Memory B cell (primary cell): ENCODE results near the gene MEI4.
"Not testable (repeated sequence)": the region's sequence is repeated elsewhere in the genome, so short reads cannot be mapped to it uniquely, and the experiment has no call there.

Experiments
- ATAC-seq: fragments of 150-1000 bp; cut with Tn5 transposase; 2 replicates; pipeline ENCODE4 v1.10.0; 2021; ENCODE audit warnings: low read depth, mild to moderate bottlenecking, moderate library complexity
- DNase-seq, 2 donors: peaks; one replicate each; pipeline ENCODE4 v3.0.0; 2022; ENCODE audit warnings: low spot score in 2 of 2
- H3K27ac Mint-ChIP-seq: one replicate; pipeline ENCODE4 v1.8.0; 2022; ENCODE audit warnings: mild to moderate bottlenecking, moderate library complexity, mixed read lengths
- H3K27me3 Mint-ChIP-seq: one replicate; pipeline ENCODE4 v1.8.0; 2022; ENCODE audit warnings: mixed read lengths
- H3K36me3 Mint-ChIP-seq: one replicate; pipeline ENCODE4 v1.8.0; 2022; ENCODE audit warnings: mild to moderate bottlenecking, mixed read lengths
- H3K4me1 Mint-ChIP-seq: one replicate; pipeline ENCODE4 v1.8.0; 2022; ENCODE audit warnings: mixed read lengths
- H3K4me3 Mint-ChIP-seq: one replicate; pipeline ENCODE4 v1.8.0; 2022; ENCODE audit warnings: mild to moderate bottlenecking, moderate library complexity, mixed read lengths
- H3K9me3 Mint-ChIP-seq: one replicate; pipeline ENCODE4 v1.8.0; 2022; ENCODE audit warnings: mixed read lengths

Gene MEI4

GRCh38 chr6:77814119-77814518 lies 161.3 kb downstream of the MEI4 start:
- Mint-ChIP-seq H3K4me1 (no peaks in the 10 kb centered on the region), H3K27me3 (no peaks in the 10 kb centered on the region), H3K4me3 (no peak overlapping the region), H3K27ac (no peak overlapping the region), H3K9me3 (no peaks in the 10 kb centered on the region), H3K36me3 (no peaks in the 10 kb centered on the region)
- ATAC-seq = no peak
- no peak for DNase-seq

- DNase-seq (no peak), ATAC-seq (no peak)
- Mint-ChIP-seq H3K4me1 (no peaks in the 10 kb centered on the region), H3K36me3 (no peaks in the 10 kb centered on the region), H3K9me3 (peaks cover under 1% of the 10 kb centered on the region), H3K4me3 (no peak overlapping the region), H3K27ac (no peak overlapping the region), H3K27me3 (no peaks in the 10 kb centered on the region)
These were observed 162.7 kb downstream of the MEI4 start for GRCh38 chr6:77815531-77815930.

GRCh38 chr6:77816766-77817270 lies 164.0 kb downstream of the MEI4 start:
- H3K27me3 Mint-ChIP-seq = no peaks in the 10 kb centered on the region
- H3K4me1 Mint-ChIP-seq = no peaks in the 10 kb centered on the region
- ATAC-seq (no peak), DNase-seq (no peak)
- H3K4me3 Mint-ChIP-seq = no peak overlapping the region
- no peaks in the 10 kb centered on the region for H3K36me3 Mint-ChIP-seq
- peaks cover 1% of the 10 kb centered on the region for H3K9me3 Mint-ChIP-seq
- no peak overlapping the region for H3K27ac Mint-ChIP-seq

- H3K4me1 Mint-ChIP-seq = no peaks in the 10 kb centered on the region
- no peaks in the 10 kb centered on the region for H3K27me3 Mint-ChIP-seq
- peaks cover 1% of the 10 kb centered on the region for H3K9me3 Mint-ChIP-seq
- no peaks in the 10 kb centered on the region for H3K36me3 Mint-ChIP-seq
- ATAC-seq (no peak), DNase-seq (no peak)
- no peak overlapping the region for H3K27ac Mint-ChIP-seq
- H3K4me3 Mint-ChIP-seq = no peak overlapping the region
These were observed 169.4 kb downstream of the MEI4 start for GRCh38 chr6:77822265-77822664.

GRCh38 chr6:77825204-77825603 lies 172.4 kb downstream of the MEI4 start:
- DNase-seq = no peak
- Mint-ChIP-seq H3K27ac (no peak overlapping the region), H3K4me3 (no peak overlapping the region), H3K4me1 (no peaks in the 10 kb centered on the region), H3K9me3 (peaks cover 1% of the 10 kb centered on the region), H3K36me3 (no peaks in the 10 kb centered on the region), H3K27me3 (no peaks in the 10 kb centered on the region)
- ATAC-seq = no peak

GRCh38 chr6:77829736-77830135 lies 176.9 kb downstream of the MEI4 start:
- Mint-ChIP-seq H3K4me1 (no peaks in the 10 kb centered on the region), H3K27ac (no peak overlapping the region), H3K36me3 (no peaks in the 10 kb centered on the region), H3K9me3 (peaks cover 2% of the 10 kb centered on the region), H3K4me3 (no peak overlapping the region), H3K27me3 (no peaks in the 10 kb centered on the region)
- DNase-seq = no peak
- ATAC-seq = no peak

- not testable (repeated sequence) for DNase-seq, H3K4me1 Mint-ChIP-seq, H3K36me3 Mint-ChIP-seq, H3K27me3 Mint-ChIP-seq, H3K9me3 Mint-ChIP-seq, H3K4me3 Mint-ChIP-seq, H3K27ac Mint-ChIP-seq, ATAC-seq
These were observed 180.9 kb downstream of the MEI4 start for GRCh38 chr6:77833749-77834148.

GRCh38 chr6:77834591-77834996 lies 181.8 kb downstream of the MEI4 start:
- Mint-ChIP-seq H3K4me1 (no peaks in the 10 kb centered on the region), H3K4me3 (no peak overlapping the region), H3K27ac (no peak overlapping the region), H3K27me3 (no peaks in the 10 kb centered on the region), H3K9me3 (peaks cover 2% of the 10 kb centered on the region), H3K36me3 (no peaks in the 10 kb centered on the region)
- ATAC-seq (no peak), DNase-seq (no peak)

- Mint-ChIP-seq H3K4me3 (no peak overlapping the region), H3K9me3 (no peaks in the 10 kb centered on the region), H3K36me3 (no peaks in the 10 kb centered on the region), H3K27me3 (no peaks in the 10 kb centered on the region), H3K27ac (no peak overlapping the region), H3K4me1 (no peaks in the 10 kb centered on the region)
- DNase-seq (no peak), ATAC-seq (no peak)
These were observed 184.4 kb downstream of the MEI4 start for GRCh38 chr6:77837034-77837784.

GRCh38 chr6:77839292-77839691 lies 186.5 kb downstream of the MEI4 start:
- no peak for ATAC-seq
- H3K9me3 Mint-ChIP-seq = no peaks in the 10 kb centered on the region

GRCh38 chr6:77844822-77845221 lies 192.0 kb downstream of the MEI4 start:
- H3K4me1 Mint-ChIP-seq = no peaks in the 10 kb centered on the region
- H3K36me3 Mint-ChIP-seq = no peaks in the 10 kb centered on the region
- H3K27me3 Mint-ChIP-seq = no peaks in the 10 kb centered on the region
- no peak for ATAC-seq
- H3K9me3 Mint-ChIP-seq = no peaks in the 10 kb centered on the region
- H3K4me3 Mint-ChIP-seq = no peak overlapping the region
- no peak overlapping the region for H3K27ac Mint-ChIP-seq
- no peak for DNase-seq

More at GRCh38 chr6:77839292-77839691, 186.5 kb downstream of the MEI4 start:
- H3K27me3 Mint-ChIP-seq = no peaks in the 10 kb centered on the region
- DNase-seq = no peak
- no peaks in the 10 kb centered on the region for H3K4me1 Mint-ChIP-seq
- H3K4me3 Mint-ChIP-seq = no peak overlapping the region
- no peak overlapping the region for H3K27ac Mint-ChIP-seq
- H3K36me3 Mint-ChIP-seq = no peaks in the 10 kb centered on the region

- ATAC-seq (no peak), DNase-seq (no peak)
- Mint-ChIP-seq H3K4me3 (no peak overlapping the region), H3K27me3 (no peaks in the 10 kb centered on the region), H3K9me3 (peaks cover 1% of the 10 kb centered on the region), H3K27ac (no peak overlapping the region), H3K36me3 (no peaks in the 10 kb centered on the region), H3K4me1 (no peaks in the 10 kb centered on the region)
These were observed 200.6 kb downstream of the MEI4 start for GRCh38 chr6:77853401-77853800.

GRCh38 chr6:77856391-77856790 lies 203.6 kb downstream of the MEI4 start:
- no peaks in the 10 kb centered on the region for H3K4me1 Mint-ChIP-seq
- ATAC-seq = no peak
- DNase-seq = no peak
- peaks cover 6% of the 10 kb centered on the region for H3K9me3 Mint-ChIP-seq
- H3K36me3 Mint-ChIP-seq = no peaks in the 10 kb centered on the region
- no peak overlapping the region for H3K27ac Mint-ChIP-seq
- no peaks in the 10 kb centered on the region for H3K27me3 Mint-ChIP-seq
- H3K4me3 Mint-ChIP-seq = no peak overlapping the region

- H3K27me3 Mint-ChIP-seq = no peaks in the 10 kb centered on the region
- no peak overlapping the region for H3K27ac Mint-ChIP-seq
- H3K36me3 Mint-ChIP-seq = no peaks in the 10 kb centered on the region
- ATAC-seq (no peak), DNase-seq (no peak)
- H3K4me1 Mint-ChIP-seq = no peaks in the 10 kb centered on the region
- H3K9me3 Mint-ChIP-seq = peaks cover 6% of the 10 kb centered on the region
- H3K4me3 Mint-ChIP-seq = no peak overlapping the region
These were observed 204.6 kb downstream of the MEI4 start for GRCh38 chr6:77857421-77857820.

- Mint-ChIP-seq H3K4me1 (no peaks in the 10 kb centered on the region), H3K27ac (no peak overlapping the region), H3K27me3 (no peaks in the 10 kb centered on the region), H3K36me3 (no peaks in the 10 kb centered on the region), H3K9me3 (peaks cover 3% of the 10 kb centered on the region), H3K4me3 (no peak overlapping the region)
- ATAC-seq (no peak), DNase-seq (no peak)
These were observed 223.5 kb downstream of the MEI4 start for GRCh38 chr6:77876300-77876699.
